ENCODE results near the gene RIMS1. TPM values are rescaled to one million over a fixed set of nuclear protein-coding genes. Genes with fewer than 3 reads are reported as not detected.

RIMS1 gene
- total RNA-seq, 1 experiment from 2014 or later = 0.57 TPM

DNA sequence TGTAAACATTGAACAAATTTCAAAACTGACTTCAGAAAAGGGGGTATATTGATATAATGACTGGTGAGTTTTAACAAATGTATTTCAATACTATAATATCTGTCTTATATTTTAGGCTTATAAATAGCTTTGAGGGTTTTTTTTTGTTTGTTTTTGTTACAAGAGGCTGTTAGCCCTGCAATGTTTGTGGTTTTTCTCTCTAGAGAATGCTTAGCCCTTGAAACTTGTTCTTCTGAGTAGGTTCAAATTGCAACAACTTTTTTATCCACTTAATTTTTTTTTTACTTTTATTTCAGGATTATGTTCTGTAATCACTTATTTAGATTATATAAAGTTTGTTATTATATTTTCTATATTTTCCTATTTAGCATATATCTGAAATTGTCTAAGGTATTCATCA is 333.2 kb downstream of the RIMS1 start:
- Mint-ChIP-seq H3K27me3 (ENCODE audit: unreplicated experiment) (no peaks in the 10 kb centered on the region), H3K4me3 (ENCODE audit: low read depth, unreplicated experiment) (no peak overlapping the region), H3K9me3 (ENCODE audit: low read depth, unreplicated experiment) (no peaks in the 10 kb centered on the region), H3K36me3 (ENCODE audit: insufficient read depth, unreplicated experiment) (no peaks in the 10 kb centered on the region), H3K27ac (ENCODE audit: unreplicated experiment) (no peak overlapping the region), H3K4me1 (ENCODE audit: low read depth, unreplicated experiment) (peaks cover 26% of the 10 kb centered on the region)
- no TSS peak for BruUV-seq (replicated peaks)
- no peak for DNase-seq
- TF ChIP-seq, protein P1, sequence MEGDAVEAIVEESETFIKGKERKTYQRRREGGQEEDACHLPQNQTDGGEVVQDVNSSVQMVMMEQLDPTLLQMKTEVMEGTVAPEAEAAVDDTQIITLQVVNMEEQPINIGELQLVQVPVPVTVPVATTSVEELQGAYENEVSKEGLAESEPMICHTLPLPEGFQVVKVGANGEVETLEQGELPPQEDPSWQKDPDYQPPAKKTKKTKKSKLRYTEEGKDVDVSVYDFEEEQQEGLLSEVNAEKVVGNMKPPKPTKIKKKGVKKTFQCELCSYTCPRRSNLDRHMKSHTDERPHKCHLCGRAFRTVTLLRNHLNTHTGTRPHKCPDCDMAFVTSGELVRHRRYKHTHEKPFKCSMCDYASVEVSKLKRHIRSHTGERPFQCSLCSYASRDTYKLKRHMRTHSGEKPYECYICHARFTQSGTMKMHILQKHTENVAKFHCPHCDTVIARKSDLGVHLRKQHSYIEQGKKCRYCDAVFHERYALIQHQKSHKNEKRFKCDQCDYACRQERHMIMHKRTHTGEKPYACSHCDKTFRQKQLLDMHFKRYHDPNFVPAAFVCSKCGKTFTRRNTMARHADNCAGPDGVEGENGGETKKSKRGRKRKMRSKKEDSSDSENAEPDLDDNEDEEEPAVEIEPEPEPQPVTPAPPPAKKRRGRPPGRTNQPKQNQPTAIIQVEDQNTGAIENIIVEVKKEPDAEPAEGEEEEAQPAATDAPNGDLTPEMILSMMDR (IDR thresholded peaks at IDR 0.05; ENCODE audit: unreplicated experiment) = no peak
- CTCF ChIA-PET = no interaction called here
- intact Hi-C loops (cut with micrococcal nuclease; ENCODE audit: unreplicated experiment) = no loop called here

DNA sequence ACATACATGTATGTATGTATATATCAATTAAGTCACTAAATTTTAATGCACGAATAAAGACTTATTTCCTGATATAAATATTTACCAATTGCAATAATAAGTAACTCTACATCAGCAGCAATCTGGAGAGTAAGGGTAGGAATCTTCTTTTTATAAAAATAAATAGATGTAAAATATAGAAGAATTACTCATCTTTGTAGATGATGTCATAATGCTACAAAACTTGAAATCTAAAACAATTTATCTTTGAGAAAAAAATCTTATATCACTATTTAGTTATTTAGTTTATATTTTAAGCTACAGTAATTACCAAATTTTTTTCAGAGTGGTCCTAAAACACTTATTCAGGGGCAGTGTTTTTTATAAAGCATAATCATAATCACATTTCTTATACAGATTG is 351.7 kb downstream of the RIMS1 start:
- Mint-ChIP-seq H3K36me3 (ENCODE audit: insufficient read depth, unreplicated experiment) (no peaks in the 10 kb centered on the region), H3K4me3 (ENCODE audit: low read depth, unreplicated experiment) (no peak overlapping the region), H3K27me3 (ENCODE audit: unreplicated experiment) (no peaks in the 10 kb centered on the region), H3K27ac (ENCODE audit: unreplicated experiment) (no peak overlapping the region), H3K4me1 (ENCODE audit: low read depth, unreplicated experiment) (no peaks in the 10 kb centered on the region), H3K9me3 (ENCODE audit: low read depth, unreplicated experiment) (no peaks in the 10 kb centered on the region)
- intact Hi-C loops (cut with micrococcal nuclease; ENCODE audit: unreplicated experiment) = no loop called here
- no TSS peak for BruUV-seq (replicated peaks)
- CTCF ChIA-PET = no interaction called here
- no peak for DNase-seq
- TF ChIP-seq, protein P1 (IDR thresholded peaks at IDR 0.05; ENCODE audit: unreplicated experiment) = no peak

DNA sequence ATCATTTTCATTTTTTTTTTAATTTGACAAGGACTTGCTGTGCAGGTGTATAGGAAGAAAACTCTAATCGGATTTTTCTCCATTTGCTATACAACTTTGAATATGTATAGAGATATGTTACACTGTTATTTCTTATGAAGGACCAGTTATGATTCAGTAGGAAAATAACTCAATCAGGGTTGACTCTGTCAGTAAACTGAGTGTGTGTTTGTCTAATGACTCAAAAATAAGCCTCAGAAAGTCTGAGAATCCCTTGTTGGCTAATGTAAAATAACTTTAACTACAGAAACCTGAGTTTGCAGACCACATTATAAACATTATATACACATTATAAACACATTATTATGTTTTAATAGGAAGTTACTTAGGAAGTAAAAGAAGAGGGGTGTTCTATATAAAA is 352.6 kb downstream of the RIMS1 start:
- Mint-ChIP-seq H3K9me3 (ENCODE audit: low read depth, unreplicated experiment) (no peaks in the 10 kb centered on the region), H3K4me3 (ENCODE audit: low read depth, unreplicated experiment) (no peak overlapping the region), H3K27me3 (ENCODE audit: unreplicated experiment) (no peaks in the 10 kb centered on the region), H3K27ac (ENCODE audit: unreplicated experiment) (no peak overlapping the region), H3K4me1 (ENCODE audit: low read depth, unreplicated experiment) (no peaks in the 10 kb centered on the region), H3K36me3 (ENCODE audit: insufficient read depth, unreplicated experiment) (no peaks in the 10 kb centered on the region)
- intact Hi-C loops (cut with micrococcal nuclease; ENCODE audit: unreplicated experiment) = no loop called here
- TF ChIP-seq, protein P1 (IDR thresholded peaks at IDR 0.05; ENCODE audit: unreplicated experiment) = no peak
- CTCF ChIA-PET = interaction anchor here (1.3 kb wide), 1 partner anchor 12 kb away, joined by 4 read pairs; no protein-coding TSS in a partner anchor
- DNase-seq = no peak
- no TSS peak for BruUV-seq (replicated peaks)

DNA sequence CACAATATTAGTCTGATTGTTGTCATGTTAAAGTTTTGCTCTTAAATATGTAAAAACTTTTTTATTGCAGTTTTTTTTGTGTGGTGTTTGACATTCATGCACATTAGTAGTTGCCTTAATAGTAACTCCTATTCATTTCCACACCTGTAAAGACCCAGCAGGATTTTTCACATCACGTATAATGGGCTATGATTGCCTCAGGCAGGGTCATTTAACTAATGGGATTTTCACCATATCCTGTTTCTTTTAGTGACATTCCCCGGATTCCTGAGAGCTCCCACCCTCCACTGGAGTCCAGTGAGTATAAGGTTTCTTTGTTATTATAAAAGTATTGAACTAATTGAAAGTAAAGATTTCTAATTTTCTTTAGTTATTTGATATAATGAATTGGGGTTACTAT is 359.2 kb downstream of the RIMS1 start:
- intact Hi-C loops (cut with micrococcal nuclease; ENCODE audit: unreplicated experiment) = no loop called here
- CTCF ChIA-PET = no interaction called here
- Mint-ChIP-seq H3K27ac (ENCODE audit: unreplicated experiment) (no peak overlapping the region), H3K4me3 (ENCODE audit: low read depth, unreplicated experiment) (no peak overlapping the region), H3K27me3 (ENCODE audit: unreplicated experiment) (no peaks in the 10 kb centered on the region), H3K9me3 (ENCODE audit: low read depth, unreplicated experiment) (no peaks in the 10 kb centered on the region), H3K36me3 (ENCODE audit: insufficient read depth, unreplicated experiment) (no peaks in the 10 kb centered on the region), H3K4me1 (ENCODE audit: low read depth, unreplicated experiment) (peaks cover 9% of the 10 kb centered on the region)
- TF ChIP-seq, protein P1 (IDR thresholded peaks at IDR 0.05; ENCODE audit: unreplicated experiment) = no peak
- no TSS peak for BruUV-seq (replicated peaks)
- no peak for DNase-seq
